ENCODE data around the gene MPPE1.

DNA sequence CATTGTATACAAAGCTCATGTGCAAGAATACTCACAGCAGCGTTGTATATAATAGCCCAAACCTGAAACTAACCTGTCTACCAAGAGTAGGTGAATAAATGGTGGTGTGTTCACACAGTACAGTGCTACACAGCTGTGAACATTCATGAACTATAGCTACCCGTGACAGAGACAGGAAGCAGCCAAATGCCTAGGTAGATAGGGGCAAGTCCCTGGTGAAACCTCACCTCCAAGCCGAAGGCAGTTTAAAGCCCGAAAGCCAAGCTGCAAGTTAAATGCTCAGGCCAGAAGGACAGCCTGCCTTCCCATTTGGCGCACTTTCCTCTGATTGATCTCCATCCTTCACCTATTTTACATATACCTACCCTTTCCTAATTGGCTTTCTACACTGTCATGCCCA lies 36.7 kb upstream of the MPPE1 start:
- TF ChIP-seq, protein P1, sequence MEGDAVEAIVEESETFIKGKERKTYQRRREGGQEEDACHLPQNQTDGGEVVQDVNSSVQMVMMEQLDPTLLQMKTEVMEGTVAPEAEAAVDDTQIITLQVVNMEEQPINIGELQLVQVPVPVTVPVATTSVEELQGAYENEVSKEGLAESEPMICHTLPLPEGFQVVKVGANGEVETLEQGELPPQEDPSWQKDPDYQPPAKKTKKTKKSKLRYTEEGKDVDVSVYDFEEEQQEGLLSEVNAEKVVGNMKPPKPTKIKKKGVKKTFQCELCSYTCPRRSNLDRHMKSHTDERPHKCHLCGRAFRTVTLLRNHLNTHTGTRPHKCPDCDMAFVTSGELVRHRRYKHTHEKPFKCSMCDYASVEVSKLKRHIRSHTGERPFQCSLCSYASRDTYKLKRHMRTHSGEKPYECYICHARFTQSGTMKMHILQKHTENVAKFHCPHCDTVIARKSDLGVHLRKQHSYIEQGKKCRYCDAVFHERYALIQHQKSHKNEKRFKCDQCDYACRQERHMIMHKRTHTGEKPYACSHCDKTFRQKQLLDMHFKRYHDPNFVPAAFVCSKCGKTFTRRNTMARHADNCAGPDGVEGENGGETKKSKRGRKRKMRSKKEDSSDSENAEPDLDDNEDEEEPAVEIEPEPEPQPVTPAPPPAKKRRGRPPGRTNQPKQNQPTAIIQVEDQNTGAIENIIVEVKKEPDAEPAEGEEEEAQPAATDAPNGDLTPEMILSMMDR (conservative IDR thresholded peaks at IDR 0.05; ENCODE audit: low read length), result no peak
- TF ChIP-seq EZH2phosphoT487 (IDR thresholded peaks at IDR 0.05; ENCODE audit: borderline replicate concordance, low read depth, low read length), result no peak

Data from OCI-LY7 (cell line).